Measurements from ENCODE around the gene MAPK8IP3.
A peak's percentile ranks its signal among the peaks of the same experiment; 100 is the strongest.

MAPK8IP3 gene

GRCh38 chr16:1740234-1740633 is 34.2 kb downstream of the MAPK8IP3 start:
- DNase-seq (ENCODE audit: low read depth): no peak

GRCh38 chr16:1740781-1741490 is 34.9 kb downstream of the MAPK8IP3 start:
- no peak for DNase-seq (ENCODE audit: low read depth)

GRCh38 chr16:1741553-1742165 is 35.7 kb downstream of the MAPK8IP3 start:
- DNase-seq (ENCODE audit: low read depth): no peak

GRCh38 chr16:1743376-1744337 is 37.7 kb downstream of the MAPK8IP3 start:
- no peak for DNase-seq (ENCODE audit: low read depth)

- no peak for DNase-seq (ENCODE audit: low read depth)
Measured at GRCh38 chr16:1744338-1744840, 38.4 kb downstream of the MAPK8IP3 start.

GRCh38 chr16:1745181-1745899 is 39.3 kb downstream of the MAPK8IP3 start:
- peak; percentile 29 for DNase-seq (ENCODE audit: low read depth)

- DNase-seq (ENCODE audit: low read depth): peak; percentile 53
Measured at GRCh38 chr16:1745900-1746692, 40.1 kb downstream of the MAPK8IP3 start.

- DNase-seq (ENCODE audit: low read depth): no peak
Measured at GRCh38 chr16:1746693-1747195, 40.7 kb downstream of the MAPK8IP3 start.

GRCh38 chr16:1747934-1748333 is 41.9 kb downstream of the MAPK8IP3 start:
- no peak for DNase-seq (ENCODE audit: low read depth)

GRCh38 chr16:1749152-1750117 is 43.4 kb downstream of the MAPK8IP3 start:
- no peak for DNase-seq (ENCODE audit: low read depth)

GRCh38 chr16:1751946-1752345 is 46.0 kb downstream of the MAPK8IP3 start:
- no peak for DNase-seq (ENCODE audit: low read depth)

GRCh38 chr16:1752853-1753252 is 46.9 kb downstream of the MAPK8IP3 start:
- no peak for DNase-seq (ENCODE audit: low read depth)

- no peak for DNase-seq (ENCODE audit: low read depth)
Measured at GRCh38 chr16:1754204-1754603, 48.2 kb downstream of the MAPK8IP3 start.

GRCh38 chr16:1757714-1758461 is 51.9 kb downstream of the MAPK8IP3 start:
- no peak for DNase-seq (ENCODE audit: low read depth)

GRCh38 chr16:1758923-1759322 is 52.9 kb downstream of the MAPK8IP3 start:
- no peak for DNase-seq (ENCODE audit: low read depth)

- DNase-seq (ENCODE audit: low read depth): no peak
Measured at GRCh38 chr16:1759511-1759910, 53.5 kb downstream of the MAPK8IP3 start.

GRCh38 chr16:1760911-1761310 is 54.9 kb downstream of the MAPK8IP3 start:
- no peak for DNase-seq (ENCODE audit: low read depth)

GRCh38 chr16:1761751-1762150 is 55.8 kb downstream of the MAPK8IP3 start:
- no peak for DNase-seq (ENCODE audit: low read depth)
